Measurements from ENCODE around the gene DAB1.

- no peak for TF ChIP-seq ZNF274 (IDR thresholded peaks at IDR 0.05; ENCODE audit: low read depth, low read length)
- TF ChIP-seq YY1 (IDR thresholded peaks at IDR 0.05; ENCODE audit: insufficient read depth, insufficient read length), result no peak
- no peak for TF ChIP-seq SUZ12 (IDR thresholded peaks at IDR 0.05; ENCODE audit: extremely low read depth, insufficient read depth, insufficient read length)
These were observed 15.9 kb downstream of the DAB1 start for GRCh38 chr1:57407928-57408327.
